ENCODE data around the gene PSME3IP1.

Gene PSME3IP1

GRCh38 chr16:57186872-57187854 lies 1.3 kb upstream of the PSME3IP1 start:
- DNase-seq (ENCODE audit: low read depth), result peak; percentile 45
- H3K4me3 ChIP-seq (ENCODE audit: low read depth, low read length), result peak overlapping the region; percentile 95
- TF ChIP-seq MAX (IDR thresholded peaks at IDR 0.05; ENCODE audit: low read depth, low read length) (no peak), POLR2A (IDR thresholded peaks at IDR 0.05; ENCODE audit: extremely low read depth, insufficient read length) (no peak), MYC (IDR thresholded peaks at IDR 0.05; ENCODE audit: low read depth, low read length) (no peak), CTCF (IDR thresholded peaks at IDR 0.05; ENCODE audit: low read depth, low read length) (no peak)

- TF ChIP-seq POLR2A (IDR thresholded peaks at IDR 0.05; ENCODE audit: extremely low read depth, insufficient read length) (no peak), MAX (IDR thresholded peaks at IDR 0.05; ENCODE audit: low read depth, low read length) (no peak), MYC (IDR thresholded peaks at IDR 0.05; ENCODE audit: low read depth, low read length) (no peak), CTCF (IDR thresholded peaks at IDR 0.05; ENCODE audit: low read depth, low read length) (no peak)
- H3K4me3 ChIP-seq (ENCODE audit: low read depth, low read length), result peak overlapping the region; percentile 96
- no peak for DNase-seq (ENCODE audit: low read depth)
Measured at GRCh38 chr16:57185446-57185944, 344 bp downstream of the PSME3IP1 start.

- H3K4me3 ChIP-seq (ENCODE audit: low read depth, low read length), result peak overlapping the region; percentile 96
- no peak for DNase-seq (ENCODE audit: low read depth)
- no peak for TF ChIP-seq MYC (IDR thresholded peaks at IDR 0.05; ENCODE audit: low read depth, low read length)
- TF ChIP-seq MAX (IDR thresholded peaks at IDR 0.05; ENCODE audit: low read depth, low read length), result no peak
- no peak for TF ChIP-seq POLR2A (IDR thresholded peaks at IDR 0.05; ENCODE audit: extremely low read depth, insufficient read length)
- TF ChIP-seq CTCF (IDR thresholded peaks at IDR 0.05; ENCODE audit: low read depth, low read length), result no peak
Measured at GRCh38 chr16:57184887-57185445, 873 bp downstream of the PSME3IP1 start.

- no peak for DNase-seq (ENCODE audit: low read depth)
- H3K4me3 ChIP-seq (ENCODE audit: low read depth, low read length), result peak overlapping the region; percentile 96
- no peak for TF ChIP-seq CTCF (IDR thresholded peaks at IDR 0.05; ENCODE audit: low read depth, low read length)
- no peak for TF ChIP-seq MYC (IDR thresholded peaks at IDR 0.05; ENCODE audit: low read depth, low read length)
- no peak for TF ChIP-seq MAX (IDR thresholded peaks at IDR 0.05; ENCODE audit: low read depth, low read length)
- no peak for TF ChIP-seq POLR2A (IDR thresholded peaks at IDR 0.05; ENCODE audit: extremely low read depth, insufficient read length)
Measured at GRCh38 chr16:57184113-57184512, 1.7 kb downstream of the PSME3IP1 start.

- no peak for TF ChIP-seq MYC (IDR thresholded peaks at IDR 0.05; ENCODE audit: low read depth, low read length)
- no peak for TF ChIP-seq POLR2A (IDR thresholded peaks at IDR 0.05; ENCODE audit: extremely low read depth, insufficient read length)
- no peak for TF ChIP-seq CTCF (IDR thresholded peaks at IDR 0.05; ENCODE audit: low read depth, low read length)
- no peak for TF ChIP-seq MAX (IDR thresholded peaks at IDR 0.05; ENCODE audit: low read depth, low read length)
- no peak for DNase-seq (ENCODE audit: low read depth)
- no peak overlapping the region for H3K4me3 ChIP-seq (ENCODE audit: low read depth, low read length)
Measured at GRCh38 chr16:57179215-57179828, 6.5 kb downstream of the PSME3IP1 start.

Measured in NB4 (cell line).